Kidney (tissue), 14 donors: Measurements from ENCODE around the gene HOXC9. TPM values are rescaled to one million over a fixed set of nuclear protein-coding genes. Genes with fewer than 3 reads are reported as not detected.

Experiments used
- DNase-seq, 5 donors: peaks; one replicate each; pipeline ENCODE4 v3.0.0-alpha.2; 2013 to 2020
- FAIRE-seq: peaks from 2 replicates; lab custom pipeline; 2012; peaks lifted over from hg19 to GRCh38; lab: Jason Lieb, UNC
- H3K27ac ChIP-seq, 2 donors: one replicate each; pipeline ENCODE4 v1.7.0; 2013; ENCODE audit warnings: low read depth in 2 of 2, low read length in 2 of 2, inconsistent platforms in 1 of 2
- H3K27me3 ChIP-seq: one replicate; pipeline ENCODE4 v1.7.1; 2013; ENCODE audit warnings: low read length, inconsistent platforms; ENCODE audit not compliant: control insufficient read depth, insufficient read depth
- H3K36me3 ChIP-seq, 3 donors: one replicate each; pipeline versions ENCODE4 v1.7.0 to v1.7.1; 2013; ENCODE audit warnings: low read length in 3 of 3, control low read depth in 1 of 3, inconsistent platforms in 1 of 3; ENCODE audit not compliant: insufficient read depth in 3 of 3, control insufficient read depth in 2 of 3
- H3K4me1 ChIP-seq, 3 donors: one replicate each; pipeline versions ENCODE4 v1.7.0 to v1.7.1; 2013; ENCODE audit warnings: low read length in 3 of 3, inconsistent platforms in 1 of 3, low read depth in 1 of 3; ENCODE audit not compliant: control insufficient read depth in 2 of 3, insufficient read depth in 2 of 3
- H3K4me3 ChIP-seq, 3 donors: one replicate each; pipeline versions ENCODE4 v1.7.0 to v1.8.1; 2013; ENCODE audit warnings: low read length in 3 of 3, control low read depth in 1 of 3, inconsistent platforms in 1 of 3
- H3K9ac ChIP-seq, 3 donors: one replicate each; pipeline versions ENCODE4 v1.7.0 to v1.7.1; 2013; ENCODE audit warnings: low read length in 3 of 3, control low read depth in 1 of 3, inconsistent platforms in 1 of 3
- H3K9me3 ChIP-seq, 3 donors: one replicate each; pipeline versions ENCODE4 v1.7.0 to v1.7.1; 2013; ENCODE audit warnings: low read length in 3 of 3, control low read depth in 1 of 3, inconsistent platforms in 1 of 3; ENCODE audit not compliant: control insufficient read depth in 2 of 3, insufficient read depth in 1 of 3
- CTCF ChIP-seq: IDR thresholded peaks from 3 replicates; pipeline ENCODE4 v1.5.1; 2012; ENCODE audit warnings: mild to moderate bottlenecking, moderate library complexity, borderline replicate concordance; ENCODE audit not compliant: insufficient read depth; ENCODE audit errors: extremely low read depth
- intact Hi-C: fragments of 100-400 bp; cut with DNase I; formaldehyde crosslinking; loops from one replicate; pipeline ENCODE4 v1.11.1; 2022
- polyA plus RNA-seq: library from polyadenylated mRNA; stranded (reverse); fragments of 350-450 nt; fragmentation: Illumina TruSeq; extraction: RNeasy Lipid Tissue Mini Kit (QIAGEN cat#74804); gene quantifications from one replicate; pipeline ENCODE4 v1.2.3, GENCODE V29; 2014; ENCODE audit warnings: low read depth, low replicate concordance; ENCODE audit not compliant: insufficient read depth
- total RNA-seq: library from RNA; stranded (reverse); fragmentation: NEBNext Ultra II Directional; extraction: Animal tissue kit (Norgen Biotek cat#: 25700); gene quantifications from one replicate; pipeline ENCODE4 v1.2.1, GENCODE V29; 2021
- donor health status: control.
- donor health status: control.
- donor health status: control.
- donor health status: control.
- donor health status: control.
- donor health status: DM: yes; HTN: yes; CAD: no.
- donor health status: Normal renal cell carcinoma (clear cell type).

The HOXC9 gene
- total and polyA plus RNA-seq, 2 donors from 2014 or later: 11.7 to 16.5 TPM

GRCh38 chr12:53952871-53953734 is 46.9 kb upstream of the HOXC9 start:
- Histone ChIP-seq H3K9ac (no peak overlapping the region), H3K4me1 (no peaks in the 10 kb centered on the region), H3K4me3 (no peak overlapping the region), H3K27ac (no peak overlapping the region), H3K27me3 (peaks cover 81% of the 10 kb centered on the region), H3K9me3 (no peaks in the 10 kb centered on the region), H3K36me3 (no peaks in the 10 kb centered on the region)
- no peak for TF ChIP-seq CTCF
- FAIRE-seq (no peak), DNase-seq (no peak)
- intact Hi-C loops: no loop called here

- DNase-seq (no peak), FAIRE-seq (no peak)
- Histone ChIP-seq H3K4me3 (no peak overlapping the region), H3K9me3 (no peaks in the 10 kb centered on the region), H3K36me3 (no peaks in the 10 kb centered on the region), H3K27me3 (peaks cover 83% of the 10 kb centered on the region), H3K4me1 (no peaks in the 10 kb centered on the region), H3K27ac (no peak overlapping the region), H3K9ac (no peak overlapping the region)
- intact Hi-C loops: no loop called here
- TF ChIP-seq CTCF: no peak
These were observed 45.9 kb upstream of the HOXC9 start for GRCh38 chr12:53953831-53954693.

- no peak for FAIRE-seq
- Histone ChIP-seq H3K9ac (no peak within 1 kb of the TSS), H3K4me3 (no peak within 1 kb of the TSS)
These were observed 45.3 kb upstream of the HOXC9 start, which contains the start of gene HOXC12 for GRCh38 chr12:53954694-53955035. TSS of gene HOXC12 (plus strand) at chr12:53954903. CDS start at chr12:53954930, 27 bp downstream.

More at GRCh38 chr12:53954694-53955035, 45.3 kb upstream of the HOXC9 start, which contains the start of gene HOXC12:
- Histone ChIP-seq H3K4me1 (no peaks in the 10 kb centered on the region), H3K27ac (no peak within 1 kb of the TSS), H3K36me3 (no peaks in the 10 kb centered on the region), H3K27me3 (peaks cover 86% of the 10 kb centered on the region), H3K9me3 (no peaks in the 10 kb centered on the region)
- no peak for TF ChIP-seq CTCF
- intact Hi-C loops: no loop called here
- no peak for DNase-seq
